ENCODE data around the gene KISS1R.
"Not testable (repeated sequence)": the region's sequence is repeated elsewhere in the genome, so short reads cannot be mapped to it uniquely, and the experiment has no call there.

KISS1R gene

GRCh38 chr19:917323-918151 lies at the start of gene KISS1R:
KISS1R (plus strand) TSS chr19:917333; CDS start chr19:917503, 170 bp downstream.
- no peak for FAIRE-seq

- FAIRE-seq = no peak
These were observed 49.2 kb upstream of the KISS1R start for GRCh38 chr19:867855-868457.

- FAIRE-seq = no peak
These were observed 48.5 kb upstream of the KISS1R start for GRCh38 chr19:868458-869244.

- no peak for FAIRE-seq
These were observed 47.6 kb upstream of the KISS1R start for GRCh38 chr19:869245-870177.

GRCh38 chr19:870314-870713 lies 46.8 kb upstream of the KISS1R start:
- no peak for FAIRE-seq

GRCh38 chr19:870963-871401 lies 46.2 kb upstream of the KISS1R start:
- no peak for FAIRE-seq

- FAIRE-seq = no peak
These were observed 45.5 kb upstream of the KISS1R start for GRCh38 chr19:871446-872265.

- no peak for FAIRE-seq
These were observed 44.7 kb upstream of the KISS1R start for GRCh38 chr19:872266-872951.

GRCh38 chr19:873084-873483 lies 44.0 kb upstream of the KISS1R start:
- FAIRE-seq = no peak

GRCh38 chr19:873561-874041 lies 43.5 kb upstream of the KISS1R start:
- FAIRE-seq = no peak

GRCh38 chr19:875265-875879 lies 41.8 kb upstream of the KISS1R start:
- no peak for FAIRE-seq

- FAIRE-seq = no peak
These were observed 41.0 kb upstream of the KISS1R start for GRCh38 chr19:876089-876488.

GRCh38 chr19:876780-877314 lies 40.3 kb upstream of the KISS1R start:
- FAIRE-seq = no peak

GRCh38 chr19:877992-878660 lies 39.0 kb upstream of the KISS1R start:
- FAIRE-seq = not testable (repeated sequence)

GRCh38 chr19:878751-879561 lies 38.2 kb upstream of the KISS1R start:
- not testable (repeated sequence) for FAIRE-seq

GRCh38 chr19:879711-880438 lies 37.3 kb upstream of the KISS1R start:
- FAIRE-seq = no peak

GRCh38 chr19:881385-882071 lies 35.6 kb upstream of the KISS1R start:
- no peak for FAIRE-seq

All from A204.1 (cell line).